HepG2 (cell line): ENCODE results near the gene STRIT1. TPM values are rescaled to one million over a fixed set of nuclear protein-coding genes. Genes with fewer than 3 reads are reported as not detected.

Experiments used
- ATAC-seq: fragments of 200-7000 bp; cut with Tn5 transposase; 3 replicates; pipeline ENCODE4 v1.9.1; 2020; ENCODE audit warnings: mild to moderate bottlenecking, moderate library complexity
- BruUV-seq: library from RNA; stranded (reverse); fragments of 400-500 nt; replicated peaks from 2 replicates; lab custom pipeline; 2021; lab: Mats Ljungman, UMichigan
- CTCF ChIA-PET: fragments of 300-600 bp; formaldehyde crosslinking; extraction: SDS; loops from one replicate; lab custom pipeline; 2021; ENCODE audit warnings: low total read pairs, inconsistent platforms, low intra/inter-chr PET ratio; lab: Yijun Ruan, JAX
- POLR2A ChIA-PET: fragments of 350-600 bp; sonication (Branson Sonifier 250); formaldehyde crosslinking; loops from one replicate; lab custom pipeline; 2020; ENCODE audit warnings: antibody characterized with exemption, inconsistent platforms; lab: Yijun Ruan, JAX
- DNase-seq: peaks from one replicate; pipeline ENCODE4 v3.0.0-alpha.2; 2015; ENCODE audit warnings: low spot score
- FAIRE-seq: peaks from 3 replicates; lab custom pipeline; 2011; peaks lifted over from hg19 to GRCh38; lab: Jason Lieb, UNC
- H2AFZ ChIP-seq: one replicate; pipeline ENCODE4 v1.6.1; 2011; ENCODE audit warnings: low read length, inconsistent platforms
- H3K27ac ChIP-seq: fragments of 300-600 bp; 3 replicates; pipeline ENCODE4 v1.8.0; 2011; ENCODE audit warnings: mixed run types, mild to moderate bottlenecking, mixed read lengths, low read length, inconsistent platforms; ENCODE audit not compliant: insufficient read depth; ENCODE audit errors: extremely low read length
- H3K27me3 ChIP-seq, 2 experiments: fragments of 200-600 bp in 1 of 2; 2 replicates in 1 of 2; 3 replicates in 1 of 2; pipeline versions ENCODE4 v1.6.0 to v1.8.0; 2011; ENCODE audit warnings: low read length in 2 of 2, mild to moderate bottlenecking in 2 of 2, moderate library complexity in 2 of 2, inconsistent platforms in 1 of 2; ENCODE audit not compliant: insufficient read depth in 2 of 2, control insufficient read depth in 1 of 2
- H3K36me3 ChIP-seq, 2 experiments: fragments of 200-600 bp in 1 of 2; replicated peaks in 1 of 2; 2 replicates in 1 of 2; 3 replicates in 1 of 2; pipeline versions ENCODE4 v1.5.1 to v1.8.0; 2011; ENCODE audit warnings: low read length in 2 of 2, inconsistent platforms in 1 of 2; ENCODE audit not compliant: insufficient read depth in 2 of 2, control insufficient read depth in 1 of 2
- H3K4me1 ChIP-seq: 2 replicates; pipeline ENCODE4 v1.5.1; 2012; ENCODE audit warnings: low read length, inconsistent platforms; ENCODE audit not compliant: insufficient read depth
- H3K4me2 ChIP-seq: 2 replicates; pipeline ENCODE4 v1.6.0; 2011; ENCODE audit warnings: low read depth, low read length, inconsistent platforms
- H3K4me3 ChIP-seq, 3 experiments: fragments of 200-600 bp in 1 of 3; sonication (generic), shearing (Covaris generic) in 1 of 3; replicated peaks in 1 of 3; 2 replicates each; pipeline ENCODE4 v1.5.1; 2011 to 2016; ENCODE audit warnings: low read length in 3 of 3, inconsistent platforms in 2 of 3, low read depth in 2 of 3, mild to moderate bottlenecking in 2 of 3, control low read depth in 1 of 3, mixed read lengths in 1 of 3; ENCODE audit not compliant: insufficient read depth in 1 of 3
- H3K79me2 ChIP-seq: one replicate; pipeline ENCODE4 v1.6.1; 2011; ENCODE audit warnings: low read length, inconsistent platforms; ENCODE audit not compliant: insufficient read depth
- H3K9ac ChIP-seq: 2 replicates; pipeline ENCODE4 v1.6.0; 2011; ENCODE audit warnings: mild to moderate bottlenecking, low read depth, low read length, inconsistent platforms; ENCODE audit not compliant: insufficient read depth
- H3K9me3 ChIP-seq: 2 replicates; pipeline ENCODE4 v1.5.1; 2012; ENCODE audit warnings: mild to moderate bottlenecking, low read length
- H4K20me1 ChIP-seq: 2 replicates; pipeline ENCODE4 v1.6.0; 2011; ENCODE audit warnings: inconsistent platforms, mild to moderate bottlenecking, low read length, moderate library complexity; ENCODE audit not compliant: insufficient read depth
- HNF4G ChIP-seq, 2 experiments: sonication (generic) in 1 of 2; formaldehyde crosslinking in 1 of 2; IDR thresholded peaks; 2 replicates each; pipeline versions ENCODE4 v1.4.0 to v1.6.1; 2011 to 2020; ENCODE audit warnings: borderline replicate concordance in 2 of 2, low read depth in 2 of 2, mild to moderate bottlenecking in 2 of 2, low read length in 1 of 2, missing genetic modification reagents in 1 of 2, moderate library complexity in 1 of 2
- IKZF1 ChIP-seq: fragments of 450-650 bp; IDR thresholded peaks from 2 replicates; pipeline ENCODE4 v1.7.1; 2016
- NFE2 ChIP-seq: sonication (generic); formaldehyde crosslinking; IDR thresholded peaks from 2 replicates; pipeline ENCODE4 v1.4.0; 2020; ENCODE audit warnings: missing genetic modification reagents
- NPAS2 ChIP-seq: sonication (generic); formaldehyde crosslinking; IDR thresholded peaks from 2 replicates; pipeline ENCODE4 v1.8.0; 2022; ENCODE audit warnings: mild to moderate bottlenecking, missing genetic modification reagents, borderline replicate concordance
- SKI ChIP-seq: fragments of 450-650 bp; IDR thresholded peaks from one replicate; pipeline ENCODE4 v1.6.1; 2018; ENCODE audit warnings: mild to moderate bottlenecking; ENCODE audit not compliant: partially characterized antibody
- ZC3H4 ChIP-seq: sonication (generic); formaldehyde crosslinking; IDR thresholded peaks from 2 replicates; pipeline ENCODE4 v1.4.0; 2020; ENCODE audit warnings: missing genetic modification reagents, borderline replicate concordance
- ZMYM2 ChIP-seq: sonication (generic); formaldehyde crosslinking; IDR thresholded peaks from 2 replicates; pipeline ENCODE4 v1.8.0; 2022; ENCODE audit warnings: mild to moderate bottlenecking, missing genetic modification reagents
- WGBS: methylation state at CpG from one replicate; pipeline ENCODE4 v1.1.6; 2017; ENCODE audit warnings: low lambda C conversion rate; 5-methylcytosine and 5-hydroxymethylcytosine counted together
- in situ Hi-C: cut with HindIII; loops from 2 replicates; pipeline ENCODE4 v1.10.0; 2017; ENCODE audit warnings: low pct_unique_long_range_greater_than_20kb; ENCODE audit not compliant: extremely low pct_ligation_motif_present
- intact Hi-C: fragments of 100-400 bp; cut with micrococcal nuclease; formaldehyde crosslinking; loops from one replicate; pipeline ENCODE4 v1.10.0; 2022; ENCODE audit not compliant: unreplicated experiment
- polyA plus RNA-seq, 8 experiments: library from polyadenylated mRNA; depleted of rRNA in 3 of 8; stranded (reverse) in 7 of 8; unstranded in 1 of 8; fragments of >200 nt; fragmentation: Illumina TruSeq in 4 of 8; extraction: Trizol in 4 of 8; gene quantifications; 2 replicates each; pipeline versions ENCODE4 v1.2.1 to v1.2.3, GENCODE V29; 2011 to 2016; ENCODE audit warnings: low read depth in 4 of 8, missing spikeins in 1 of 8, mixed read lengths in 1 of 8; ENCODE audit not compliant: insufficient read depth in 1 of 8
- total RNA-seq, 5 experiments: library from RNA; depleted of rRNA; stranded (reverse); fragments of >200 nt; fragmentation: Illumina TruSeq; extraction: Trizol; gene quantifications; 2 replicates each; pipeline ENCODE4 v1.2.3, GENCODE V29; 2016; ENCODE audit warnings: low read depth in 1 of 5
- TF ChIP-seq, protein P1 (sequence below): sonication (generic); formaldehyde crosslinking; IDR thresholded peaks from 2 replicates; pipeline ENCODE4 v1.5.0; 2020; ENCODE audit warnings: missing genetic modification reagents
- TF ChIP-seq, protein P2 (sequence below): sonication (generic); formaldehyde crosslinking; IDR thresholded peaks from 2 replicates; pipeline ENCODE4 v1.4.0; 2020; ENCODE audit warnings: mild to moderate bottlenecking, low read depth, missing genetic modification reagents
- TF ChIP-seq, protein P3 (sequence below): sonication (generic); formaldehyde crosslinking; IDR thresholded peaks from 2 replicates; pipeline ENCODE4 v1.5.0; 2020; ENCODE audit warnings: missing genetic modification reagents

The STRIT1 gene
- total and polyA plus RNA-seq, 2 of the 13 experiments (the other 11 are each of a cell fraction or from before 2014, with no cell fraction given), result not detected

DNA sequence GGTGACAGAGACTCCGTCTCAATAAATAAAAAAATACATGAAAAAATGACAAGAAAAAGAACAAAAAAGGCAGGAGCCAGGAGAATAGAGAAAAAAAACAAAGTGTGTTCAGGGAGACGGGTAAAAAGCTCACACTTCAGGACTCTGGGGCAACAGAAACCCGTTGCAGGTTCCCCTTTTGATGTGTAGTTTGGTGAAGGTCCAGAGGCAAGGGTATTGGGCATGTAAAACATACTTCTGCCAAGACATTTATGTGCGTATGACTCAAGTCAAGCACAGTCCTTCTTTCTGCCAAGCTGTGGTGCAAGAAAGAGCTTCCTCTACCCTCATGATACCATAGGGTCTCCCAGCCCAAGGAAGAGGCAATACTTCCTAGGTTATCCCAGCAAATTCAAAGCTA is 33.4 kb upstream of the STRIT1 start:
- ChIA-PET CTCF (no interaction called here), POLR2A (no interaction called here)
- ATAC-seq (no peak), FAIRE-seq (no peak), DNase-seq (no peak)
- Histone ChIP-seq H2AFZ (no peak overlapping the region), H3K27me3 (no peaks in the 10 kb centered on the region), H3K4me1 (no peaks in the 10 kb centered on the region), H3K36me3 (no peaks in the 10 kb centered on the region), H4K20me1 (no peaks in the 10 kb centered on the region), H3K9me3 (no peaks in the 10 kb centered on the region), H3K9ac (no peak overlapping the region), H3K4me2 (no peak overlapping the region), H3K4me3 (no peak overlapping the region), H3K79me2 (no peaks in the 10 kb centered on the region), H3K27ac (no peak overlapping the region)
- intact Hi-C loops (loop anchor here (10.0 kb wide), 2 partner anchors 242 to 642 kb away; partner anchors contain the start of gene MME), in situ Hi-C loops (loop anchor here (10.0 kb wide), 2 partner anchors 422 to 982 kb away; no protein-coding TSS in a partner anchor)
- 32% methylated on average over 3 of the region's 4 CpGs for WGBS
- BruUV-seq, result no TSS peak
- TF ChIP-seq IKZF1, result no peak
- TF ChIP-seq, protein P1, sequence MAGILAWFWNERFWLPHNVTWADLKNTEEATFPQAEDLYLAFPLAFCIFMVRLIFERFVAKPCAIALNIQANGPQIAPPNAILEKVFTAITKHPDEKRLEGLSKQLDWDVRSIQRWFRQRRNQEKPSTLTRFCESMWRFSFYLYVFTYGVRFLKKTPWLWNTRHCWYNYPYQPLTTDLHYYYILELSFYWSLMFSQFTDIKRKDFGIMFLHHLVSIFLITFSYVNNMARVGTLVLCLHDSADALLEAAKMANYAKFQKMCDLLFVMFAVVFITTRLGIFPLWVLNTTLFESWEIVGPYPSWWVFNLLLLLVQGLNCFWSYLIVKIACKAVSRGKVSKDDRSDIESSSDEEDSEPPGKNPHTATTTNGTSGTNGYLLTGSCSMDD, result no peak
- TF ChIP-seq, protein P2, sequence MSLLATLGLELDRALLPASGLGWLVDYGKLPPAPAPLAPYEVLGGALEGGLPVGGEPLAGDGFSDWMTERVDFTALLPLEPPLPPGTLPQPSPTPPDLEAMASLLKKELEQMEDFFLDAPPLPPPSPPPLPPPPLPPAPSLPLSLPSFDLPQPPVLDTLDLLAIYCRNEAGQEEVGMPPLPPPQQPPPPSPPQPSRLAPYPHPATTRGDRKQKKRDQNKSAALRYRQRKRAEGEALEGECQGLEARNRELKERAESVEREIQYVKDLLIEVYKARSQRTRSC (CRISPR knock-in tag), result no peak
- no peak for TF ChIP-seq HNF4G (IDR thresholded peaks at IDR 0.05; ENCODE audit: borderline replicate concordance, low read depth, low read length)
- no peak for TF ChIP-seq HNF4G (CRISPR knock-in tag; IDR thresholded peaks at IDR 0.05; ENCODE audit: borderline replicate concordance, low read depth)
- TF ChIP-seq, protein P3, sequence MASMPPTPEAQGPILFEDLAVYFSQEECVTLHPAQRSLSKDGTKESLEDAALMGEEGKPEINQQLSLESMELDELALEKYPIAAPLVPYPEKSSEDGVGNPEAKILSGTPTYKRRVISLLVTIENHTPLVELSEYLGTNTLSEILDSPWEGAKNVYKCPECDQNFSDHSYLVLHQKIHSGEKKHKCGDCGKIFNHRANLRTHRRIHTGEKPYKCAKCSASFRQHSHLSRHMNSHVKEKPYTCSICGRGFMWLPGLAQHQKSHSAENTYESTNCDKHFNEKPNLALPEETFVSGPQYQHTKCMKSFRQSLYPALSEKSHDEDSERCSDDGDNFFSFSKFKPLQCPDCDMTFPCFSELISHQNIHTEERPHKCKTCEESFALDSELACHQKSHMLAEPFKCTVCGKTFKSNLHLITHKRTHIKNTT (CRISPR knock-in tag), result no peak
- no peak for TF ChIP-seq NFE2 (CRISPR knock-in tag)
- no peak for TF ChIP-seq NPAS2 (CRISPR knock-in tag)
- no peak for TF ChIP-seq ZC3H4 (CRISPR knock-in tag)
- no peak for TF ChIP-seq ZMYM2 (CRISPR knock-in tag)
- TF ChIP-seq SKI, result no peak
